ENCODE data around the gene MOK. TPM values are rescaled to one million over a fixed set of nuclear protein-coding genes. Genes with fewer than 3 reads are reported as not detected.

Gene MOK
- total RNA-seq, 6 experiments from 2014 or later: 2.7 to 4.7 (median 3.8) TPM

GRCh38 chr14:102195446-102195845 is 109.5 kb downstream of the MOK start:
- Histone ChIP-seq H3K36me3 (peaks cover 0 to 9% (median 0%) of the 10 kb centered on the region in 4 donors), H3K4me1 (peaks cover 0 to 20% (median 3%) of the 10 kb centered on the region in 4 donors), H3K27ac (no peak overlapping the region), H3K9me3 (no peaks in the 10 kb centered on the region), H3K4me3 (no peak overlapping the region), H3K27me3 (no peaks in the 10 kb centered on the region)
- intact Hi-C loops (cut with DNase I): no loop called here
- DNase-seq: no peak
- no peak for ATAC-seq
- WGBS (ENCODE audit: insufficient coverage, low coverage, low lambda C conversion rate, missing lambda C conversion rate): 71% methylated on average over 1 of the region's 1 CpG
- TF ChIP-seq POLR2A (IDR thresholded peaks at IDR 0.05) (no peak), CTCF (IDR thresholded peaks at IDR 0.05) (no peak)

- ATAC-seq: no peak
- no peak for DNase-seq
- TF ChIP-seq POLR2A (IDR thresholded peaks at IDR 0.05): no peak
- TF ChIP-seq CTCF (IDR thresholded peaks at IDR 0.05): no peak
- peaks cover 0 to 23% (median 4%) of the 10 kb centered on the region in 4 donors for H3K4me1 ChIP-seq
- peaks cover 0 to 9% (median 0%) of the 10 kb centered on the region in 4 donors for H3K36me3 ChIP-seq
- H3K27me3 ChIP-seq: no peaks in the 10 kb centered on the region
- no peak overlapping the region for H3K27ac ChIP-seq
- intact Hi-C loops (cut with DNase I): no loop called here
- H3K4me3 ChIP-seq: no peak overlapping the region
- no peaks in the 10 kb centered on the region for H3K9me3 ChIP-seq
- 61% methylated on average over 4 of the region's 4 CpGs for WGBS (ENCODE audit: insufficient coverage, low coverage, low lambda C conversion rate, missing lambda C conversion rate)
These were observed 110.1 kb downstream of the MOK start for GRCh38 chr14:102194856-102195255.

GRCh38 chr14:102192840-102193502 is 112.0 kb downstream of the MOK start:
- DNase-seq (no peak), ATAC-seq (no peak)
- 95% methylated on average over 13 of the region's 13 CpGs for WGBS (ENCODE audit: insufficient coverage, low coverage, low lambda C conversion rate, missing lambda C conversion rate)
- Histone ChIP-seq H3K36me3 (peaks cover 0 to 4% (median 0%) of the 10 kb centered on the region in 4 donors), H3K9me3 (no peaks in the 10 kb centered on the region), H3K4me1 (peaks cover 0 to 23% (median 4%) of the 10 kb centered on the region in 4 donors), H3K27me3 (no peaks in the 10 kb centered on the region), H3K4me3 (no peak overlapping the region), H3K27ac (no peak overlapping the region)
- intact Hi-C loops (cut with DNase I): no loop called here
- no peak for TF ChIP-seq POLR2A (IDR thresholded peaks at IDR 0.05)
- no peak for TF ChIP-seq CTCF (IDR thresholded peaks at IDR 0.05)

GRCh38 chr14:102189874-102190273 is 115.1 kb downstream of the MOK start:
- Histone ChIP-seq H3K36me3 (peaks cover 0 to 2% (median 0%) of the 10 kb centered on the region in 4 donors), H3K4me3 (no peak overlapping the region), H3K9me3 (no peaks in the 10 kb centered on the region), H3K27ac (no peak overlapping the region), H3K27me3 (no peaks in the 10 kb centered on the region), H3K4me1 (peaks cover 0 to 27% (median 4%) of the 10 kb centered on the region in 4 donors)
- 95% methylated on average over 5 of the region's 5 CpGs for WGBS (ENCODE audit: insufficient coverage, low coverage, low lambda C conversion rate, missing lambda C conversion rate)
- TF ChIP-seq POLR2A (IDR thresholded peaks at IDR 0.05) (no peak), CTCF (IDR thresholded peaks at IDR 0.05) (no peak)
- ATAC-seq (no peak), DNase-seq (no peak)
- intact Hi-C loops (cut with DNase I): no loop called here
